ENCODE measurements around the gene CLCNKA. TPM values are rescaled to one million over a fixed set of nuclear protein-coding genes. Genes with fewer than 3 reads are reported as not detected.
"Not testable (repeated sequence)": the region's sequence is repeated elsewhere in the genome, so short reads cannot be mapped to it uniquely, and the experiment has no call there.

The CLCNKA gene
- total RNA-seq, 4 donors from 2014 or later = 2.9 TPM; not detected in 3

DNA sequence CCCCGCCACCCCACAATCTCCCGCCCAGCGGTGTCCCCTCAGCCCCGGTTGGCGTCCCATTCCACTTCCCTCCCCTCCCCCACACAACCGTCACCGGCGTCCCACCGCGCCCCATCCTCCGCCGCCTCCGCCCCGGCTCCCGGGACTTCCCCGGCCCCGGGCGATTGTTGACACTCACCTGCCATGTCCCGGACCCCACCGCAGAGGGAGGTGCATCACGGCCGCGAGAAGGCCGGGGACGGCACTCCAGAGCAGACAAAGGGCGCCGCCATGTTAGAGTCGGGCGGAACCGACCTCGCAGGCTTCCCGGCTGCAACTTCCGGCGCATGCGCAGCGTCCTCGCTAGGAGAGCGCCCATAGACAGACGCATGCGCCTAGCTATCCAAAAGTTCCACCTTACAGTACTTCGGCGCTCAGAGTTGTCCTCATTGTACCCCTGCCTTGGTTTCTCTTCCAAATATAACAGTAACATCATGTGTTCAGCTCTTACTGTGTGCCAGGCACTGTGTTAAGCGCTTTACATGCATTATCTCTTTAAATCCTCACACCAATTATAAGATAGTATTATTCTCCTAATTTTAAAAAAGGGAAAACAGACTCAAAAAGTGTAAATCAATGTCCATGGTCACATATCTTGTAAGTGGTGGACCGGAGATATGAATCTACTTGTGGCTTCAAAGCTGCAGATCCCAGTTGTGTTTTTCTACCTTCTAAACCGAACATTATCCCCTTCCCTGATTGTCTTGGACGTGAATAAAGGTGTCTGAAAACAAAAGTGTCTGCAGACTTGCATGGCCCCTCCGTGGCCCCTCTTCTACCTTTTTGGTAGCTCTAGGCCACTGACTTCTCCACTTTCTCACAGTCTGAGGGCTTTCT is 45.8 kb upstream of the CLCNKA start, which contains the start of gene ZBTB17:
ZBTB17 (minus strand) TSS at position 297 of the 876 bp plus-strand sequence. CDS start 27,606 bp downstream, outside the sequence.
- peak; percentile 93 to 94 for DNase-seq
- Histone ChIP-seq H3K4me1 (peaks cover 8 to 11% of the 10 kb centered on the region in 2 donors), H3K4me3 (peak within 1 kb of the TSS; percentile 89 to 93), H3K9me3 (no peaks in the 10 kb centered on the region), H3K27ac (peak within 1 kb of the TSS; percentile 76 to 77), H3K27me3 (no peaks in the 10 kb centered on the region), H3K36me3 (no peaks in the 10 kb centered on the region)
- intact Hi-C loops (cut with DNase I; ENCODE audit: low total_unique reads) = no loop called here
- peak; percentile 57 to 79 for TF ChIP-seq POLR2A (IDR thresholded peaks at IDR 0.05)
- TF ChIP-seq, protein P1, sequence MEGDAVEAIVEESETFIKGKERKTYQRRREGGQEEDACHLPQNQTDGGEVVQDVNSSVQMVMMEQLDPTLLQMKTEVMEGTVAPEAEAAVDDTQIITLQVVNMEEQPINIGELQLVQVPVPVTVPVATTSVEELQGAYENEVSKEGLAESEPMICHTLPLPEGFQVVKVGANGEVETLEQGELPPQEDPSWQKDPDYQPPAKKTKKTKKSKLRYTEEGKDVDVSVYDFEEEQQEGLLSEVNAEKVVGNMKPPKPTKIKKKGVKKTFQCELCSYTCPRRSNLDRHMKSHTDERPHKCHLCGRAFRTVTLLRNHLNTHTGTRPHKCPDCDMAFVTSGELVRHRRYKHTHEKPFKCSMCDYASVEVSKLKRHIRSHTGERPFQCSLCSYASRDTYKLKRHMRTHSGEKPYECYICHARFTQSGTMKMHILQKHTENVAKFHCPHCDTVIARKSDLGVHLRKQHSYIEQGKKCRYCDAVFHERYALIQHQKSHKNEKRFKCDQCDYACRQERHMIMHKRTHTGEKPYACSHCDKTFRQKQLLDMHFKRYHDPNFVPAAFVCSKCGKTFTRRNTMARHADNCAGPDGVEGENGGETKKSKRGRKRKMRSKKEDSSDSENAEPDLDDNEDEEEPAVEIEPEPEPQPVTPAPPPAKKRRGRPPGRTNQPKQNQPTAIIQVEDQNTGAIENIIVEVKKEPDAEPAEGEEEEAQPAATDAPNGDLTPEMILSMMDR (IDR thresholded peaks at IDR 0.05) = peak in 2 of 4 experiments; percentile 16 to 37

DNA sequence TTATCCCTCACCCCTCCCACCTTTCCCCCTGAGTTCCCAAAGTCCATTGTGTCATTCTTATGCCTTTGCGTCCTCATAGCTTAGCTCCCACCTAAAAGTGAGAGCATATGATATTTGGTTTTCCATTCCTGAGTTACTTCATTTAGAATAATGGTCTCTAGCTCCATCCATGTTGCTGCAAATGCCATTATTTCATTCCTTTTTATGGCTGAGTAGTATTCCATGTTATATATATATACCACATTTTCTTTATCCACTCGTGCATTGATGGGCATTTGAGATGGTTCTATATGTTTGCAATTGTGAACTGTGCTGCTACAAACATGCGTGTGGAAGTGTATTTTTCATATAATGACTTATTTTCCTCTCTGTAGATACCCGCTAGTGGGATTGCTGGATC is 43.9 kb upstream of the CLCNKA start:
- H3K4me3 ChIP-seq; H3K9me3 ChIP-seq; DNase-seq; H3K36me3 ChIP-seq; H3K27me3 ChIP-seq; H3K27ac ChIP-seq; intact Hi-C loops (cut with DNase I; ENCODE audit: low total_unique reads): not testable (repeated sequence)
- peaks cover 8 to 11% of the 10 kb centered on the region in 2 donors for H3K4me1 ChIP-seq

DNA sequence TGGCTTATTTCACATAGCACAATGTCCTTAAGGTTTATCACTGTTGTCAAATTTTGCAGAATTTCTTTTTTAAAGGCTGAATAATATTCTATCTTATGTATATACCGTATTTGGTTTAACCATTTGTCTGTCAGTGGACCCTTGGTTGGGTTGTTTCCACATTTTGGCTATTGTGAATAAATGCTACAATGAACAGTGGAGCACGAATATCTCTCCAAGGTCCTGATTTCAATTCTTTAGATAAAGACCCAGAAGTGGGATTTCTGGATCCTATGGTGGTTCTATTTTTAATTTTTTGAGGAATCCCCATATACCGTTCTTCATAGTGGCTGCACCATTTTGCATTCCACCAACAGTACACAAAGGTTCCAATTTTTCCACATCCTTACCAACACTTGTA is 40.2 kb upstream of the CLCNKA start:
- H3K27ac ChIP-seq = no peak overlapping the region
- TF ChIP-seq POLR2A (IDR thresholded peaks at IDR 0.05) = no peak
- TF ChIP-seq, protein P1 (IDR thresholded peaks at IDR 0.05) = no peak
- intact Hi-C loops (cut with DNase I; ENCODE audit: low total_unique reads) = no loop called here
- no peak for DNase-seq
- no peaks in the 10 kb centered on the region for H3K27me3 ChIP-seq
- H3K36me3 ChIP-seq = no peaks in the 10 kb centered on the region
- no peaks in the 10 kb centered on the region for H3K9me3 ChIP-seq
- H3K4me3 ChIP-seq = no peak overlapping the region
- H3K4me1 ChIP-seq = no peaks in the 10 kb centered on the region

DNA sequence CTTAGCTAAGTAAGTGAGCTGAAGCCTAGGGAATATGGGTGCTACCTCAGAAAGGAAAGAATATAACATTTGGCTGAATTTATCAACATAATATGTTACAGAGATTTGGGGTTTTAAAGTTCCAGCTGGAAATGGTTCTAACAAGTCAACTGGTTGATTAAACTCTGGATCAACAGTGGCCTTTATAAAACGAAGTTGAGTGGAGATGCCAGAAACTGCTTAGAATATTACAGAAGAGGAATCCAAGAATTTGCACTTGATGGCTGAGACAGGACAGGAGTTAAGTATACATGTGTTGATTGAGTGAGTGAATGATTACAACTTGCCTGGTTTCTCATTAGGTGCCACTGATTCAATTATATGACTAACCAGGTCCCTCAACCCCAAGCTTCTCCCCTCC is 38.6 kb upstream of the CLCNKA start:
- H3K9me3 ChIP-seq = no peaks in the 10 kb centered on the region
- H3K36me3 ChIP-seq = no peaks in the 10 kb centered on the region
- no peak overlapping the region for H3K4me3 ChIP-seq
- H3K27ac ChIP-seq = no peak overlapping the region
- no peak for TF ChIP-seq POLR2A (IDR thresholded peaks at IDR 0.05)
- TF ChIP-seq, protein P1 (IDR thresholded peaks at IDR 0.05) = no peak
- intact Hi-C loops (cut with DNase I; ENCODE audit: low total_unique reads) = no loop called here
- no peaks in the 10 kb centered on the region for H3K27me3 ChIP-seq
- DNase-seq = no peak
- H3K4me1 ChIP-seq = no peaks in the 10 kb centered on the region

DNA sequence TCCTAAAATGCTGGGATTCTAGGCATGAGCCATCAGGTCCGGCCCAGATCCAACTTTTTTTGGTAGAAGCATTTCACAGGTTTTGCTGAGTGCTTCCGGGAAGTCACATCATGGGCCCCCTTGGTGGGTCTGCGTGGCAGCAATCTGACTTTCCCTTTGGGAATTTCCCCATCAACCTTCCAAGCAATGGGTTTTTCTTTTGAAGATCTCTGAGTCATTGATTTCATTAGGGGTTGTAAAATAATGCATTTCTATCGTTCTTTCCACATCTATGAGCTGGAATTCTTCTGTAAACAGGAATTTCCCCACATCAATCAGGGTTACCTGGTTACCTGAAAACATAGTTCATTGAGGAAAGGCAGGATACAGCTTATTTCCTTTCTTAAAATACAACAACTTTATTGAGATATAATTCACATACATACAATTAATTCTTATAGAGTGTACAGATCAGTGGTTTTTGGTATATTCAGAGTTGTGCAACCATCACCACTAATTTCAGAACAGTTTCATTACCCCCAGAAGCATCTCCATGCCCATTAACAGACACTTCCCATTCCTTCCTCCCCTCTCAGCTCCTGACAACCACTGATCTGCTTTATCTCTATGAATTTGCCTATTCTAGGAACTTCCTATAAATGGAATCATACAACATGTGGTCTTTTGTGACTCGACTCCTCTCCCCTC is 36.1 kb upstream of the CLCNKA start:
- Histone ChIP-seq H3K9me3 (no peaks in the 10 kb centered on the region), H3K27me3 (no peaks in the 10 kb centered on the region), H3K36me3 (no peaks in the 10 kb centered on the region), H3K4me1 (no peaks in the 10 kb centered on the region), H3K27ac (no peak overlapping the region), H3K4me3 (no peak overlapping the region)
- TF ChIP-seq, protein P1 (IDR thresholded peaks at IDR 0.05) = no peak
- no peak for TF ChIP-seq POLR2A (IDR thresholded peaks at IDR 0.05)
- intact Hi-C loops (cut with DNase I; ENCODE audit: low total_unique reads) = no loop called here
- DNase-seq = no peak
